Astrocyte (in vitro differentiated cells and primary cell): Measurements from ENCODE around the gene KLF2. TPM values are rescaled to one million over a fixed set of nuclear protein-coding genes. Genes with fewer than 3 reads are reported as not detected.

ENCODE experiments used
- DNase-seq: peaks from one replicate; pipeline ENCODE4 v3.0.0-alpha.2; 2010; ENCODE audit warnings: low read depth
- FAIRE-seq: peaks from 2 replicates; lab custom pipeline; 2011; peaks lifted over from hg19 to GRCh38; lab: Jason Lieb, UNC
- H2AFZ ChIP-seq: 2 replicates; pipeline ENCODE4 v1.6.0; 2012; ENCODE audit warnings: low read depth, low read length, inconsistent platforms
- H3K27ac ChIP-seq: 2 replicates; pipeline ENCODE4 v1.5.1; 2011; ENCODE audit warnings: low read depth, low read length, inconsistent platforms
- H3K27me3 ChIP-seq: 2 replicates; pipeline ENCODE4 v1.6.0; 2011; ENCODE audit warnings: low read length, inconsistent platforms; ENCODE audit not compliant: insufficient read depth
- H3K36me3 ChIP-seq: 2 replicates; pipeline ENCODE4 v1.5.1; 2011; ENCODE audit warnings: low read length, inconsistent platforms; ENCODE audit not compliant: insufficient read depth
- H3K4me1 ChIP-seq: 2 replicates; pipeline ENCODE4 v1.5.1; 2011; ENCODE audit warnings: low read length, inconsistent platforms; ENCODE audit not compliant: insufficient read depth
- H3K4me2 ChIP-seq: 2 replicates; pipeline ENCODE4 v1.6.0; 2012; ENCODE audit warnings: low read length, inconsistent platforms
- H3K4me3 ChIP-seq: 2 replicates; pipeline ENCODE4 v1.5.1; 2011; ENCODE audit warnings: low read depth, mild to moderate bottlenecking, low read length, inconsistent platforms; ENCODE audit not compliant: insufficient read depth
- H3K79me2 ChIP-seq: 2 replicates; pipeline ENCODE4 v1.6.0; 2012; ENCODE audit warnings: mild to moderate bottlenecking, low read length, inconsistent platforms; ENCODE audit not compliant: insufficient read depth
- H3K9ac ChIP-seq: 2 replicates; pipeline ENCODE4 v1.6.0; 2012; ENCODE audit warnings: mild to moderate bottlenecking, low read length, inconsistent platforms
- H3K9me3 ChIP-seq: 2 replicates; pipeline ENCODE4 v1.5.1; 2012; ENCODE audit warnings: low read depth, mild to moderate bottlenecking, low read length, inconsistent platforms; ENCODE audit not compliant: insufficient read depth
- H4K20me1 ChIP-seq: 2 replicates; pipeline ENCODE4 v1.6.0; 2012; ENCODE audit warnings: low read length, inconsistent platforms; ENCODE audit not compliant: insufficient read depth
- H3K27ac Mint-ChIP-seq: one replicate; pipeline ENCODE4 v1.8.0; 2021; ENCODE audit warnings: mild to moderate bottlenecking, mixed read lengths; ENCODE audit not compliant: unreplicated experiment
- H3K27me3 Mint-ChIP-seq: one replicate; pipeline ENCODE4 v1.8.0; 2021; ENCODE audit warnings: low read depth, mixed read lengths; ENCODE audit not compliant: unreplicated experiment
- H3K36me3 Mint-ChIP-seq: one replicate; pipeline ENCODE4 v1.8.0; 2021; ENCODE audit warnings: low read depth, mixed read lengths; ENCODE audit not compliant: unreplicated experiment
- H3K4me1 Mint-ChIP-seq: one replicate; pipeline ENCODE4 v1.8.0; 2021; ENCODE audit warnings: low read depth, mixed read lengths; ENCODE audit not compliant: unreplicated experiment
- H3K4me3 Mint-ChIP-seq: one replicate; pipeline ENCODE4 v1.8.0; 2021; ENCODE audit warnings: mild to moderate bottlenecking, moderate library complexity, mixed read lengths; ENCODE audit not compliant: unreplicated experiment
- H3K9me3 Mint-ChIP-seq: one replicate; pipeline ENCODE4 v1.8.0; 2021; ENCODE audit warnings: mild to moderate bottlenecking, mixed read lengths; ENCODE audit not compliant: unreplicated experiment
- EZH2 ChIP-seq: IDR thresholded peaks from 2 replicates; pipeline ENCODE4 v1.6.1; 2012; ENCODE audit warnings: mild to moderate bottlenecking, low read length, inconsistent platforms; ENCODE audit not compliant: insufficient read depth
- total RNA-seq: library from RNA; stranded (reverse); gene quantifications from 2 replicates; pipeline ENCODE4 v1.2.1, GENCODE V29; 2021
- TF ChIP-seq, protein P1 (sequence below): IDR thresholded peaks from 2 replicates; pipeline ENCODE4 v1.5.1; 2011; ENCODE audit warnings: low read depth, mild to moderate bottlenecking, inconsistent platforms, low read length, moderate library complexity; ENCODE audit not compliant: insufficient read depth

The KLF2 gene
- total RNA-seq, 1 donor from 2014 or later = 1.9 TPM

DNA sequence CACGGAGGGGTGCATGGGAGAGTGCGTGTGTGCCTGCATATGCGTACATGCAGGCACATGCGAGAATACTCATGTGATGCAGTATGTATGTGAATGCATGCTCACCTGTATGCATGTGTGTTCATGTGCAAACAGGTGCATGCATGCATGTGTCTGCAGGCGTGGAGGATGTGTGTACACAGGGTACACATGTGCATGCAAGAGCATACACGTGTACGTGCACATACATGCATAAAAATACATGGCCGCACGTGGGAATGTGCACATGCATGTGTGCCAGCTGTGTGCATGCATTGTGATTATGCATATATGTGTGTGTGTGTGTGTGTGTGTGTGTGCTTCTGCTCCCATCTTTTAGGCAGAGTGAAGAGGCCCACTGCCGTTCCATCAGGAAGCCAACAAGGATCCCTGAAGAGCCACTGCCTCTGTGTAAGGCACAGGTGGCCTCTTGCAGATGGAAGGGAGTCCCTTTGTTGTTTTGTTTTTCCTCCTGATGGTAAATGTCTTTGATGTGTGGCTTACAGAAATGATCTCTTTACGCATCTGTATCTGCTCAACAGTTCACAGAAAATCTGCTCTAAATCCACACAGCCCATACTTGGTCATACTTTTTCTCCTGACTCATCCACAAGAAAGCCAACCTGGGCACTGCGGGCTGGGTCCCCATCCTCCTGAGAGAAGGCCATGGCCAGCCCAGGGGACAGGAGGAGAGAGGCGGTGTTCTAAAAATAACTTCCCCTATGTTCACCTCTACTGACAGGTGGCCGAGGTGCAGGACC is 50.7 kb downstream of the KLF2 start:
- H3K36me3 Mint-ChIP-seq = peaks cover 25% of the 10 kb centered on the region
- H3K79me2 ChIP-seq = no peaks in the 10 kb centered on the region
- H3K9me3 Mint-ChIP-seq = no peaks in the 10 kb centered on the region
- H3K4me1 ChIP-seq = peaks cover 8% of the 10 kb centered on the region
- FAIRE-seq (no peak), DNase-seq (no peak)
- no peak overlapping the region for H3K9ac ChIP-seq
- no peak overlapping the region for H2AFZ ChIP-seq
- peaks cover 8% of the 10 kb centered on the region for H3K4me1 Mint-ChIP-seq
- H3K27ac Mint-ChIP-seq = no peak overlapping the region
- H3K4me2 ChIP-seq = no peak overlapping the region
- no peaks in the 10 kb centered on the region for H3K27me3 Mint-ChIP-seq
- H3K9me3 ChIP-seq = no peaks in the 10 kb centered on the region
- peaks cover 45% of the 10 kb centered on the region for H4K20me1 ChIP-seq
- H3K36me3 ChIP-seq = peaks cover 3% of the 10 kb centered on the region
- H3K4me3 ChIP-seq = no peak overlapping the region
- no peak for TF ChIP-seq EZH2
- TF ChIP-seq, protein P1, sequence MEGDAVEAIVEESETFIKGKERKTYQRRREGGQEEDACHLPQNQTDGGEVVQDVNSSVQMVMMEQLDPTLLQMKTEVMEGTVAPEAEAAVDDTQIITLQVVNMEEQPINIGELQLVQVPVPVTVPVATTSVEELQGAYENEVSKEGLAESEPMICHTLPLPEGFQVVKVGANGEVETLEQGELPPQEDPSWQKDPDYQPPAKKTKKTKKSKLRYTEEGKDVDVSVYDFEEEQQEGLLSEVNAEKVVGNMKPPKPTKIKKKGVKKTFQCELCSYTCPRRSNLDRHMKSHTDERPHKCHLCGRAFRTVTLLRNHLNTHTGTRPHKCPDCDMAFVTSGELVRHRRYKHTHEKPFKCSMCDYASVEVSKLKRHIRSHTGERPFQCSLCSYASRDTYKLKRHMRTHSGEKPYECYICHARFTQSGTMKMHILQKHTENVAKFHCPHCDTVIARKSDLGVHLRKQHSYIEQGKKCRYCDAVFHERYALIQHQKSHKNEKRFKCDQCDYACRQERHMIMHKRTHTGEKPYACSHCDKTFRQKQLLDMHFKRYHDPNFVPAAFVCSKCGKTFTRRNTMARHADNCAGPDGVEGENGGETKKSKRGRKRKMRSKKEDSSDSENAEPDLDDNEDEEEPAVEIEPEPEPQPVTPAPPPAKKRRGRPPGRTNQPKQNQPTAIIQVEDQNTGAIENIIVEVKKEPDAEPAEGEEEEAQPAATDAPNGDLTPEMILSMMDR = no peak
- H3K27ac ChIP-seq = no peak overlapping the region
- no peak overlapping the region for H3K4me3 Mint-ChIP-seq
- no peaks in the 10 kb centered on the region for H3K27me3 ChIP-seq

- no peak overlapping the region for H3K4me2 ChIP-seq
- no peak overlapping the region for H3K9ac ChIP-seq
- no peak for DNase-seq
- H4K20me1 ChIP-seq = peaks cover 45% of the 10 kb centered on the region
- H3K79me2 ChIP-seq = no peaks in the 10 kb centered on the region
- no peak overlapping the region for H3K4me3 ChIP-seq
- no peak overlapping the region for H3K4me3 Mint-ChIP-seq
- H3K36me3 Mint-ChIP-seq = peaks cover 25% of the 10 kb centered on the region
- no peaks in the 10 kb centered on the region for H3K27me3 ChIP-seq
- peaks cover 8% of the 10 kb centered on the region for H3K4me1 ChIP-seq
- no peaks in the 10 kb centered on the region for H3K9me3 ChIP-seq
- no peak overlapping the region for H3K27ac Mint-ChIP-seq
- peaks cover 3% of the 10 kb centered on the region for H3K36me3 ChIP-seq
- H3K9me3 Mint-ChIP-seq = no peaks in the 10 kb centered on the region
- no peak overlapping the region for H2AFZ ChIP-seq
- FAIRE-seq = no peak
- H3K27me3 Mint-ChIP-seq = no peaks in the 10 kb centered on the region
- TF ChIP-seq, protein P1 = no peak
- TF ChIP-seq EZH2 = no peak
- no peak overlapping the region for H3K27ac ChIP-seq
- peaks cover 8% of the 10 kb centered on the region for H3K4me1 Mint-ChIP-seq
Measured at GRCh38 chr19:16375936-16376185, 51.2 kb downstream of the KLF2 start.

DNA sequence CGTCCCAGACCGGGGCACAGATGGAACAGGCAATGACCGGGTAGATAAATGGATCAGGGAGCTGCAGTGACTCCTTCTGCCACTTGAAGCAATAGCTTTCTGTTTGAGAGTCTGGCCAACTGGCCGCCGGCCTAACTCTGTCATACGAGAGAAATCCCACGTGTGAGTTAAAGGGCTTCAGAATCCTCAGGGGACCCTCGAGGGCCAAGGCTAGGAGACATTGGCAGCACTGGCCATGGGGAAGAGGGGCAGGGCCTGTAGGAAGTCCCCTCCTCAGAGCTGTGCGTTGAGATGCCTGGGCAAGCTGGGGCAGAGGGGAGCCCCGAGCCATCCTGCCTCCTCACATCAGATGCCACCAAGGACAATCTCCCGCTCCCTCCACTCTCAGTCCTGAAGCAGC is 51.6 kb downstream of the KLF2 start:
- DNase-seq (no peak), FAIRE-seq (no peak)
- Histone ChIP-seq H3K36me3 (peaks cover 3% of the 10 kb centered on the region), H3K9ac (no peak overlapping the region), H3K27ac (no peak overlapping the region), H3K79me2 (no peaks in the 10 kb centered on the region), H3K4me1 (peaks cover 8% of the 10 kb centered on the region), H3K4me2 (no peak overlapping the region), H3K9me3 (no peaks in the 10 kb centered on the region), H3K4me3 (no peak overlapping the region), H4K20me1 (peaks cover 45% of the 10 kb centered on the region), H2AFZ (no peak overlapping the region), H3K27me3 (no peaks in the 10 kb centered on the region)
- Mint-ChIP-seq H3K27ac (no peak overlapping the region), H3K4me1 (peaks cover 8% of the 10 kb centered on the region), H3K27me3 (no peaks in the 10 kb centered on the region), H3K9me3 (no peaks in the 10 kb centered on the region), H3K36me3 (peaks cover 24% of the 10 kb centered on the region), H3K4me3 (no peak overlapping the region)
- TF ChIP-seq, protein P1 = no peak
- TF ChIP-seq EZH2 = no peak
